ENCODE data around the gene MARF1.

DNA sequence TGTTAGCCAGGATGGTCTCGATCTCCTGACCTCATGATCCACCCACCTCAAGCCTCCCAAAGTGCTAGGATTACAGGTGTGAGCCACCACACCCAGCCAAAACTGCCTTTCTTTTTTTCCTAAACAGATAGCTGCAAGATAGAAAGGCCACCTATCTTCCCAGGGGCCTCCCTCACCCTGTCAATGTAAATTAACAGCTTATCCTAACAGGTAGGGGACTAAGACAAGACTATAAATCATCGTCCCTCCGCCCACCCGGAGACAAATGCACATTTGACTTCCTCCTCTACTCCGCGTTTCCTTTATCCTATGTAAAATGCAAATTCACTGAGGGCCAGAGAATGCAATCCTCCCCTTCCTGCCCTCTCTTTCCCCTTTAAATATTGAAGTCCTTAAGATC, 71.4 kb downstream of the MARF1 start:
- no peak for TF ChIP-seq CTCF (IDR thresholded peaks at IDR 0.05)
- no peak for TF ChIP-seq POLR2A (IDR thresholded peaks at IDR 0.05)
